CD4-positive, alpha-beta T cell treated with Interferon alpha-2 for 1 hour (primary cell): ENCODE data around the gene BAK1.
"Not testable (repeated sequence)": the region's sequence is repeated elsewhere in the genome, so short reads cannot be mapped to it uniquely, and the experiment has no call there.

Experiments used
- DNase-seq, 2 donors: peaks; one replicate each; pipeline ENCODE4 v3.0.0-alpha.2; 2020 to 2022

BAK1 gene

DNA sequence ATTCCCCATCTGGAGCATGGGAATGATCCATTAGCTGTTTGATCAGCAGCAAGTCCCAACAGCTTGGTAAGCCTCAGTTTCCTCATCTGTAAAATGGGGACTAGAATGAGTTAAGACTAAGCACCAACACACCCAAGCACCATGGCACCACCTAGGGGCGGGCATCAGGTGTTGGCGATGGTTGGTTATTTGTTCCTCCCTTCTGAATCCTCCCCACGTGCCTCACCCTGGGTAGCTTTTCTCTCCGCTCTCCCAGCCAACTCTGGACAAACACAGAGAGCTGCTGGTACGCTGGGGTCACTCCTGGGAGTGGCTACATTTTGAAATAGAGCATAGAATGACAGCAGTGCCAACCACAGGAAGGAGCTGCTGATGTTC lies 27.7 kb upstream of the BAK1 start:
- DNase-seq = peak; percentile 38 to 53

DNA sequence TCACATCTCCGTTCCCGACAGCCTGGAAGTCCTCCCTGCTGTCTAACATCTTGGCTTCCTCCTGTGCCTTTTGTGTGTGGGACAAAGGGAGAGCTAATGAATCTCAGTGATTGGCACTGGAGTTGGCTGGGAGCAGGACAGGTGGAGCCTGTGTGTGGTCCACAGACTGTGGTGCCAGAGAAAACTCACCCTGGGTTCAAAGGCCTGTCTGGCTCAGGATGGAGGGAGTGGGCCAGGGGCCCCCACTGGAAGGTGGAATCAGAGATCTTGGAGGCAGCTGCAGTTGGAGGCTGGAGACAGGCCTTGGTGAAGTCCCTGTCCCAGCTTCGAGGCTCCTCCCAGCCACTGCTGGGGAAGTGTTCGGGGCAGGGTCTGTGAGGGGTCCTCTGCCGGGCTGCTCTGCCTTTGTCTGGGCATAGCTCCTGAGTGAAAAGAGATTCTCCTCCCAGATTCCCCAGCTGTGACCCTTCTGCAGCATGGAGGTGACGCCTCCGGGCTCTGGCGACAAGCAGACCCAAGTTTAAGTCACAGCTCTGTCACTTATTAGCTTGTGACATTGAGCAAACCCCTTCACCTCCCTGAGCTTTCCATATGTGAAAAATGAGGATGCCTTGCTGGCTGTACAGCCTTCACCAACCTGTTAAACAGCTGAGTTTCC lies 27.2 kb upstream of the BAK1 start:
- DNase-seq = no peak

DNA sequence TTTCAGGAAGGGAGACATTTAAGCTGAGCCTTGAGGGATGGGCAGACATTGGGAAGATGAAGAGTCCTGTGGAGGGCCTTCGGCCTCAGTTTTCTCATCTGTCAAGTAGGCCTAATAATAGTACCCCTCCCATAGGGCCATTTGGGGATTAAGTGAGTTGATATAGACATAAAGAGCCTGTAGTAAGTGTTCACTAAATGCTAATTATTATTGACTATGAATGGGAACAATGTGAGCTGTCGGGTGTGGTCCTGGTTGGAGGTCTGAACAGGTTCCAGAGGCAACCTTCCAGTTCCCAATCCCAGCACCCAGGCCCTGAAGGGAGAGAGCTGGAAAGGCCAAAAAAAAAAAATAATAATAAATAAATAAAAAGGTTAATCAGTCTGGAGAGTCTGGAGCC lies 26.6 kb upstream of the BAK1 start:
- no peak for DNase-seq

DNA sequence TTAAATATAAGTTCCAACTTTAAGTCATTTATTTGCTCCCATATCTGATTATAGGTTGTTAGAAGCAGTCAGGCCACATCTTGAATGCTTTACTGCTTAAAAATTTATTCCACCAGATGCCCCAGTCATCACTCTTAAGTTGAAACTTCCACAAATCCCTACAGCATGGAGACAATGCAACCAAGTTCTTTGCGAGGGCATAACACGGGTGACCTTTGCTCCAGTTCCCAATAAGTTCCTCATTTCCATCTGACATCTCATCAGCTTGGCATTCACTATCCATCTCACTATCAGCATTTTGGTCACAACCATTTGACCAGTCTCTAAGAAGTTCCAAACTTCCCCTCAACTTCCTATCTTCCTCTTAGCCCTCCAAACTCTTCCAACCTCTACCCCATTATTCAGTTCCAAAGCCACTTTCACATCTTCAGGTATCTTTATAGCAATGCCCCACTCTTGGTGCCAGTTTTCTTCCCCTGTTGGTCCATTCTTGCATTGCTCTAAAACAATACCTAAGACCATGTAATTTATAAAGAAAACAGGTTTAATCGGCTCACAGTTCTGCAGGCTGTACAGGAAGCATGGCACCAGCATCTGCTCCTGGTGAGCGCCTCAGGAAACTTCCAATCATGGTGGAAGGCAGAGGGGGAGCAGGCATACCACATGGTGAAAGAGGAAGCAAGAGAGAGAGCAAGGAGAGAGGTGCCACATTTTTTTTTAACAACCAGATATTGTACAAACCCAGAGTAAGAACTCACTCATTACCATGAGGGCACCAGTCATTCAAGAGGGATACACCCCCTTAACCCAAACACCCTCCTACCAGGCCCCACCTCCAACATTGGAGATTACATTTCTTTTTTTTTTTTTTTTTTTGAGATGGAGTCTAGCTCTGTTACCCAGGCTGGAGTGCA lies 25.1 kb upstream of the BAK1 start:
- no peak for DNase-seq

DNA sequence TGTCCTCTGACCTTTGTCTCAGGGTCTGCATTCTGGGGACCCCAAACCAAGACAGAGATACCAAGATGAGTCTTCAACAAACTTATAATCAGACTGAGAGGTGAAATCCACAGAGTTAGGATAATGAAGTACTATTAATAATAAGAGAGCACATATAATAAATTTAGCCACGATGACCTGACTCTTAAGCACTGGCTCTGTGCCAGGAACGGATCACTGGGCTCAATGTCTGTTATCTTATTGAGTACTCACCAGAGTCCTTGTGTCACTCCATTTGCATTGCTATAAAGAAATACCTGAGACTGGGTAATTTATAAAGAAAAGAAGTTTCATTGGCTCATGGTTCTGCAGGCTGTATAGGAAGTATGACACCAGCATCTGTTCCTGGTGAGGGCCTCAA lies 22.1 kb upstream of the BAK1 start:
- no peak for DNase-seq

DNA sequence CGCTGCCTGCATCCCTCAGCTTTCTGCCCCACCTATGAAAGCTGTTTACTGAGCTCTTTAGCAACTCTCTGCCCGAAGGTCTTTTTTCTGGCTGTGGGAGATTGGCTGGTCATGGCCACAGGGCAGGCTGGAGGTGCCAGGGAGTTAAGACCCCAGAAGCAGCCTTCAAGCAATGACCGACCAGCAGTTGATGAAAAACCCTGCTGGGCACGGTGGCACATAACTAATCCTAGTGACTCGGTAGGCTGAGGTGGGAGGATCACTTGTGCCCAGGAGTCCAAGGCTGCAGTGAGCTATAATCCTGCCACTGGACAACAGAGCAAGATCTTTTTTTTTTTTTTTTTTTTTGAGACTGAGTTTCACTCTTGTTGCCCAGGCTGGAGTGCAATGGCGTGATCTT lies 20.7 kb upstream of the BAK1 start:
- DNase-seq = no peak

DNA sequence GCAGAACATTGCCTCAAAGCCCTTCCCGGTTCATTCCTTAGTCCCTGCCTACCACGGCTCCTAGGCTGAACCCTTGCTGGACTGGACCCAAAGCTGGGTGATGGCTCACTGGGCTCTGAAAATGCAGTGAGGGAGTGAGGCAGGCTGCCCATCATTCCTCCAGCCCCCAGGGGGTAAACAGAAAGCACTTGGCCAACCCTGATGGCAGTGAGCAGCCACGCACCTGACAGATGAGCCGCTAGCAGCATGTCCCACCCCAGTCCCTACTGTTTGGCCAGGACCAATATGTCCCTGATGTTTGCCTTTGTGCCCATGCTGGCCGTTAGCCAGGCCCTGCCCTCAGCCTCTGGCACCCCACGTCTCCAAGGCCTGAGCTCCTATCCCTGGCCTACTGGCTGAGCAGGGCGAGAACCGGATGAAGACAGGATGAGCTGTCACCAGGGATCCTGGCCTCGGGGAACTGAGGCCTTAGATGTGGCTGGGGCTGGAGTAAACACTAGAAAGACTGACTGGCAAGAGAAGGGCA lies 19.4 kb upstream of the BAK1 start:
- no peak for DNase-seq

DNA sequence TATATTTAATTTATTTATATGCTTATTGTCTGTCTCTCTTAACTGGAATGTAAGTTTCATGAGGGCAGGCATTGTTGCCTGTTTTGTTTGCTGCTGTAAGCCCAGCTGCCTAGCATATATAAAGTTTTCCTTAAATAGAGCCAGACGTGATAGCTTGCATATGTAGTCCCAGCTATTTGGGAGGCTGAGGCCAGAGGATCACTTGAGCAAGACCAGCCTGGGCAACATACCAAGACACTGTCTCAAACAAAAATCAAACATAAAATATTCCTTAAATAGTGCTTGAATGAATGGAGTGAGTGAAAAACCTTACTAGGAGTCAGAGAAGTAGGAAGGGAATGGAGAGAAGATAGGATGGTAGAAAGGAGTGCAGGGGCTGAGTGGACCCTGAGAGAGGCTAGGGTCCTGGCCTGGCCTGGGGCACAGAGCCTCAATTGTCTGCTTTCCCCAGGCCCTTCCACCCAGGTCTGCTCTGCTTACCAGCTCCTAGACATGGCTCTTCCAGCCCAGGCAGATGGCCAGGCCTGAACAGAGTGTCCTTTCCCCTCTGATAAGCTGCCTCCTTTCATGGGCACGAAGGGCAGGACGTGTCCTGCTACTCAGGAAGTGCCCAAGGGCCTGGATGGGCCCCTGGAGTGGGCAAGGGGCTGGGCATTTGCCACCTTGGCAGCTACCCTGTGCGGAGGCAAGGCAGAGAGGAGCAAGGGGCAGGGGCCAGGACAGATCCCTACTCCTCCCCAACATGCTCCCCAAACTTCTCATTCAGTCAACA lies 17.7 kb upstream of the BAK1 start:
- DNase-seq = no peak

DNA sequence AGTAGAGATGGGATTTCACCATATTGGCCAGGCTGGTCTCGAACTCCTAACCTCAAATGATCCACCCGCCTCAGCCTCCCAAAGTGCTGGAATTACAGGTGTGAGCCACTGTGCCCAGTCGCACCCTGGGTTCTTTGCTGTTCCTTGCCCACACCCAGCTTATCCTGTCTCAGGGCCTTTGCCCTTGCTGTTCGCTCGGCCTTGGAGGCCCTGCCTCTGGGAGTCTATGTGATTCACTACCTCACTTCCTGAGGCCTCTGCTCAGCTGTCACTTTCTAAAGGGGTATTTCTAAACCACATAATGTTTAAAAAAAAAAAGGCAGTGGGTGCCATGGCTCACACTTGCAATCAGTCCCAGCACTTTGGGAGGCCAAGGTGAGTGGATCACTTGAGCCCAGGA lies 16.8 kb upstream of the BAK1 start:
- DNase-seq = not testable (repeated sequence)

DNA sequence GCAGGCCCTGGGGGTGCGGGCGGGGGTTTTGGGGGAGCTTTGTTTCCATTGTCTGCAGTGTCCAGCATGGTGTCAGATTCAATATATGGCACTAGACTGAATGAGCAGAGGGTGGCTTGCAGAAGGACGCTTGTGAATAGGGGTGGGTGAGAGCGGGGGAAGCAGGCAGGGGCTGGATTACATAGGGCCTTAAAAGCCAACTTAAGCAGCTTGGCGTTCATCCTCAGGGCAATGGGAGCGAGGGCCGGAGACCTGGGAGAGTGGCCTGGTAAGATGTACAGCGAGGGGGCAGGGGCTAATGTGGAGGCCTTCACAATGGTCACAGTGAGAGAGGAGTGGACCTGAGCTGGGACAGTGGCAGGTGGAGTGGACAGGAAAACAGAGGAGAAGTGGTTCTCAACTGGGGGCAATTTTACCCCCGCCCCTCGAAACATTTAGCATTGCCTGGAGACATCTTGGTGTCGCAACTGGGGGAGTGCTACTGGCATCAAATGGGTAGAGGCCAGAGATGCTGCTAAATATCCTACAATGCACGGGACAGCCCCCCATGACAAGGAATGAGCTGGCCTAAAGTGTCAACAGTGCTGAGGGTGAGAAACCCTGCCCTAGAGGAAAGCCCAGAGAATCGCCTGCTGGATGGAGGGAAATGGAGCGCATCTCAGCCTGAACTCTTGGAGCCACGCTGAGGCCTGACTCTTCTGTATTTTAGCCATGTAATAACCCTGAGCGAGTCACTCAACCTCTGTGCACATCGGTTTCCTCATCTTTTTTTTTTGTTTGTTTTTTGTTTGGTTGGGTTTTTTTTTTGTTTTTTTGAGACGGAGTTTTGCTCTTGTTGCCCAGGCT lies 15.1 kb upstream of the BAK1 start:
- no peak for DNase-seq

DNA sequence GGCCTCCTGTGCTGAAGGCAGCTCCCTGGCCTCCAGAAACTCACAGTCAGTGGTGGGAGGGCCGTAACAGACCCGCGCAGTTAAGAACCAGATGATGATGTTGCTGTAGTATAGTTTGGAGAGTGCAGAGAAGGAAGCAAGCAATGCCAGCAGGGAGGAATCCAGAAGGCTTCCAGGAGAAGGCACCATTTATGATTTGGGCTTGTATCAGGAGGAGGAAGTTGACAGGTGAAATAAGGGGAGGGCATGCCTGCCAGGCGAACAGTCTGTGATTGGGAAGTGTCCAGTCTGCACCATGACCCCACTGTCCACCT lies 13.3 kb upstream of the BAK1 start:
- no peak for DNase-seq

DNA sequence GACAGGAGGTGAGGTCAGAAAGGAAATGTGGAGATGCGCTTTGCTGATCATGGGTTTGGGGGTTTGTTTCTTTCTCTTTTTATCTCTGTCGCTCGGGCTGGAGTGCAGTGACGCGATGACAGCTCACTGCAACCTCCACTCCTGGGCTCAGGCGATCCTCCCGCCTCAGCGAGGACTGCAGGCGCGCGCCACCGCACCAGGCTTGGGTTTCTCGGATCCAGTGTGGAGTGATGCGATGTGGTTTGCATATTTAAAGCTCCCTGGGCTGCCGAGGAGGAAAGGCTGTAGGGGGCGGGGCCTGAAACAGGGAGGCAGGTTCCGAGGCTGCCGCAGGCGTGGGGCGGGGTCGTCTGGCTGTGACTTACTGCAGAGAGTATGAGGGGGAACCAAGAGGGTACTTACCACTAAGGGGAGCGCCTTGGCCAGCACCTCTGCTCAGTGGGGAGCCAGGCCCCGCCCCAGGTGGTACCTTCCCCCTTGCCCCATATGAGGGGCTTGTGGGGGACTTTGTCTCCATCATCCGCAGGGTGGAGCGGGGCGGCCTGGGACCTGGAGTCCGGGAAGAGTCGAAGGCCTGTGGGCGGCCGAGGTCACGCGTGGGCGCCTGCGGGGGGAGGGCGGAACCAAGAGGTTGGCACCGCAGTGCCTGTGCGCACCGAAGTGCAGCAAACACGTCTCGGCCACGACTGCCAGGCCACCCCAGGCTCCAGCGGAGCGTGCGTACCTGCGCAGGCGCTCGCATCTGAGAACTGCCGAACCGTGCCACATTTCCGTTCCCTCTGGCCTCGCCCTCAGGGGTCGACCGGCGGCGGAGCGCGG lies 12.7 kb upstream of the BAK1 start:
- DNase-seq = peak; percentile 57 to 80

DNA sequence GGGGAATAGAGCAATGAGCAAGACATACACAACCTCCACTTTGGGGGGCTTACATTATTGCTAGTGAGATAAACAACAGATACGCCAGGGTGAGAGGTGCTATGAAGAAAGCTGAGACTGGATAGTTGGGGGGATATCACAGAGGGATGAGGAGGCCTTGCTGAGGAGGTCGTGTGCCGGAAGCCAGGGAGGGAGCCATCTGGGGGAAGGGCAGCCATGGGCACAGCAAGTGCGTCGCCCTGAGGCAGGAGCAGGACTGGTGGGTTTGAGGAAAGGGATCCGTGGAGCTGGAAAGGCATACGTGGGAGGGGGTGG lies 12.2 kb upstream of the BAK1 start:
- DNase-seq = no peak

DNA sequence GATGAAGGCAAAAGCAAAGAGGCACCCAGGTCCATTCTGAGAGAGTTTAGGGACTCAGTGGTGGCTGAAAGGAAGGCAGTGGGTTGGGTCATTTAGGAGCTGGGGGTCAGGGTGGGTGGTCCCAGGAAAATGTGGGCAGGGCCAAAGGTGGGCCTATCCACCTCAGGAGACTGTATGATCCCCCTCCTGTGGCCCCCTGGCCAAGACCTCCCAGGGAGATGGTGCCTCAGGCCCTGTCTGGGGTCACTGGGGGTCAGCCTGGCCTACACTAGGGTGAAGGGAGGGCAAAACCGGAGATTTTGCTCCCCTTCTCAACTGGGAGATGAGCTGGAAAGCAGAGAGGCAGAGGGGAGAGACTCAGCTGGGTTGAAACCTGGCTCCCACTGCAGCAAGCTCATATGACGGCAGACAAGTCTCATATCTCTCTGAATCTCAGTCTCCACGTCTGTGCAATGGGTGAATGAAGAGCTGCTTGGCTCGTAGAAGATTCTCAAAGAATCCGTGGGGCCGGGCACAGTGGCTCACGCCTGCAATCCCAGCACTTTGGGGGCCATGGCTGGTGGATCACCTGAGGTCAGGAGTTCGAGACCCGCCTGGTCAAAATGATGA lies 11.5 kb upstream of the BAK1 start:
- no peak for DNase-seq

DNA sequence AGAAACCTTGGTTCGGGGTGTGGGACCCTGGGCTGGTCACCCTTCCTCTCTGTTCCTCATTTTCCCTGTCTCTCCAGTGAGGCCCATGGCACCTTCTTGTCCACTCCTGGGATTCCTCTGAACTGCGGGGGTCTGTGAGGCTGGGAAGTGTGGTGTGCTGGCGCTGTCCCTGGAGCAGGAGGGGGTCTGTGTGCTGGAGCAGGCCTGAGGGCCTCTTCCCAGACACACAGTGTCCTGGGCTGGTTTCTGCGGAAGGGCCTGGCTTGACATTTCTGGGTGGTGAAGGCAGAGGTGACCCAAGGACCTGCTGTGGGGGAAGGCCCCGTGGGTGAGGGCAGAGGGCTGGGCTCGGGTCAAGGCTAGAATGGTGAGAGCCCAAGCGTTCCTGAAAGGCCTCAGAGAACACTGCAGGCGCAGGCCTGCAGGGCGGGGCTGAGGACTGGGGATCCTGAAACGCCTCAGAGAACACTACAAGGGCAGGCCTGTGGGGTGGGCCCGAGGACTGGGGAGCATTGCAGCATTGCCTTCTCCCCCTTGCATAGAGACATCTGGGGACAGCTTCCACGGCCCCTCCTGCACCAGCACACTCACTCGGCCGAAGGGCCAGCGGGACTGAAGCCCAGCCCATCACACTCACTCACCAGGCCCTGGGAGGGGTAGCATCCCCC lies 10.6 kb upstream of the BAK1 start:
- DNase-seq = no peak

DNA sequence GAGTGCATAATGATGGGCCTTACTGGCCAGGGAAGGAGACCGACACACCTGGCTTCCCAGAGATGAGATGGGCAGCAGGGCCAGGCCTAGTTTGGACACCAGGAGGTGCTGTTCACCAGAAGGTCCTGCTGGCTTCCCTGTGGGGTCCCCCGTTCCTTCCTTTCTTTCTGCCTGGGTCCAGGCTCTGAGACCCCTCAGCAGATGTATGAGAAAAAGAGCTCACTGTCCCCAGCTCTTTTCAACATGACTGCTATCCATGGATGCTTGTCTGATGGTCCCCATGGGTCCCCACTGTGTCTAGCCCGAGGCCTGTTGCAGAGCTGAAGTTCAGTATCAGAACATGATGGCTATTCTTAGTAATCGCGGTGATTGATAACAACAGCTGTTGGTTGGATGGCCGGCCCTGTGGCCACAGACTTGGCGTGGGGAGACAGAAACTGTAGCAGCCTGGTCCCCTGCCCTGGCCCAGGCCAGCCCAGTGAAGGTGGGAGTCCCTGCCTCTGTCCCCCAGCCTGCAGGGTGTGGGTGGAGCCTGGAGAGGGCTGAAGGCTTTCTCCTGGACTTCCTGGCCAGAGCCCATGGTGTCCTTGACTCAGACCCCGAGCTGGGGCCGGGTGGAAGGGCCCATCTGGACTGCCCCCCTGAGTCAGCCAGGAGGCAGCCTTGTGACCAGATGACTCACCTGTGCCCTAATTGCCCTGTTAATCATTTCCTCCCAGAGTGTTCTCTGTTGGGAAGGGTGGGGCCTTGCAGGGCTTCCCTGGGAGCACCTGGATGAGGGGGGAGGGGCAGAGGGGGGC lies 9.9 kb upstream of the BAK1 start:
- peak; percentile 42 to 50 for DNase-seq

DNA sequence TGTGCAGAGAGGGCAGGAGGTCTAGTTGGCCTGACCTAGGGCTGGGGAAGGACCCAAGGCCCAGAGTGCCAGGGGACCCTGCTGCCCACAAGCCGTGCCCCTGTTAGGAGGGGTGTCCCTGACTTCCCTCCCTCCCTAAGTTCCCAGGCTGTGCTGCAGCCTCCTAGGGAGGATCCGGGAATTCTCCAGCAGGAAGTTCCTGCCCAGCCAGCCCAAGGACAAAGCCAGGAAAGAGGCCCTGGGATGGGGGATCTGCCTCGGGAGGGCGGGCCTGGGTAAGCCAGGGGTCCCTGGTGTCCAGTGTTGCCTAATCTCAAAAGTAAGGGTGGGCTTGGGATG lies 9.3 kb upstream of the BAK1 start:
- no peak for DNase-seq

DNA sequence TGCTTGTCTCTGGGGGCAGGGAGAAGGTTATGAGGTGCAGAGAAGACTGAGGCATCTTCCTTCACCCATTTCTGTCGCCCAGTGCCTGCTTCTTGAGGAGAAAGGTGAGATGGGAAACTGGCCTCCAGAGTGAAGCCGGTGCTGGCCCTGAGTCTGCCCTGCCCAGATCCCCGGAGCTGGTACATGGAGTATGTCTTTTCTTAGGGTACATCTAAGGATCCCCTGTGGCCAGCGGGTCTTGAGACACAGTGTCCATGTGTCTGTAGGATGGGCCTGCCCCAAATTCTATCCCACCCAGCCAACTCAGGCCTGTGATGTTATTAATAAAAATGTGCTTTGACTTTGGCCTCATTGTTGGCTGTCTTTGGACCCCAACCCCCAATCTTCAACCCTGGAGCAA lies 8.8 kb upstream of the BAK1 start:
- DNase-seq = no peak

DNA sequence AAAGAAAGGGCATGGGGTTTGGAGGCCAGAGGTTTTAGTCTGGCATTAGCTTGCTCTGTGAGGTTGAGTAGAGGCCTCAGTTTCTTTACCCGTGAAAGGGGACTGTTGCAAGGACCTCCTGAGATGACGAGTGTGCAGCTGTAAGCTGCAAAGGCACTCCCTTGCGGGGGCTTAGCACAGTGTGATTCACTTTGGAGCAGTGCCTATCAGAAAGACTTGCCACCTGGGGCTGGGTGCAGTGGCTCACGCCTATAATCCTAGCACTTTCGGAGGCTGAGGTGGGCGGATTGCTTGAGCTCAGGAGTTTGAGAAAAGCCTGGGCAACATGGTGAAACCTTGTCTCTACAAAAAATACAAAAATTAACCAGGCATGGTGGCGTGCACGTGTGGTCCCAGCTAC lies 7.5 kb upstream of the BAK1 start:
- DNase-seq = no peak

DNA sequence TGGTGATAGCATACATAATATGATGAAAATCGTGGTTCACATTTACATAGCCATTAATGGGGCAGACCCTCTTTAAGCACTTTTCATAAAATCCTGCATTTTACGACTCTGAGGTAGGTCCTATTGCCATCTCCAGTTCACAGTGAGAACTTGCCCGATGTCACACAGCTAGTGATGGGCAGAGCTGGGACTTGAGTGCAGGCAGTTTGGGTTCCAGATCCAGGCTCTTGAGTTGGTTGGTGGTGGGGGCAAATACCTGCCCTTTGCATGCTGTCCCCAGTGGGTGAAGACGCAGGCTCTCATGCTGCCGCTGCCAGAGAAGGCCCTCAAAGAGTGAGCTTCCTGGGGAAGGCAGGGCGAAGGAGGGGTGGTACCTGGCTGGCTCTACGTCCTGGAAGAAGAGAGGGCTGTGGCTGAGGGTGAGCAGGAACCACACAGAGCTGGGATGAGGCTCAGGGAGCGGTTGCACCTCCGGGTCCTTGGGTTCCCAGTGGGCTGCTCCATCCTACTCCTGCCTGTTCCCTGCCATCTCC lies 6.1 kb upstream of the BAK1 start:
- DNase-seq = no peak
